ENCODE measurements around the gene SCYL2. TPM values are rescaled to one million over a fixed set of nuclear protein-coding genes. Genes with fewer than 3 reads are reported as not detected.

The SCYL2 gene

GRCh38 chr12:100383586-100384558 lies 116.9 kb downstream of the SCYL2 start:
- Histone ChIP-seq H3K9me3 (replicated peaks; ENCODE audit: low read length) (no peaks in the 10 kb centered on the region), H3K9ac (ENCODE audit: low read depth, low read length) (no peak overlapping the region), H3K27me3 (ENCODE audit: control insufficient read depth, insufficient read depth, low read length) (no peaks in the 10 kb centered on the region), H3K4me3 (ENCODE audit: low read length) (no peak overlapping the region), H3K4me2 (ENCODE audit: low read length) (no peak overlapping the region), H3K4me1 (ENCODE audit: control insufficient read depth, insufficient read depth, low read length) (no peaks in the 10 kb centered on the region), H3K36me3 (ENCODE audit: insufficient read depth, low read length) (no peaks in the 10 kb centered on the region)

- no peaks in the 10 kb centered on the region for H3K36me3 ChIP-seq (ENCODE audit: insufficient read depth, low read length)
- H3K9me3 ChIP-seq (replicated peaks; ENCODE audit: low read length) = no peaks in the 10 kb centered on the region
- H3K4me1 ChIP-seq (ENCODE audit: control insufficient read depth, insufficient read depth, low read length) = no peaks in the 10 kb centered on the region
- H3K27me3 ChIP-seq (ENCODE audit: control insufficient read depth, insufficient read depth, low read length) = no peaks in the 10 kb centered on the region
- H3K4me3 ChIP-seq (ENCODE audit: low read length) = no peak overlapping the region
- H3K9ac ChIP-seq (ENCODE audit: low read depth, low read length) = no peak overlapping the region
- no peak overlapping the region for H3K4me2 ChIP-seq (ENCODE audit: low read length)
These were observed 117.6 kb downstream of the SCYL2 start for GRCh38 chr12:100384559-100384935.

GRCh38 chr12:100388382-100388781 lies 121.4 kb downstream of the SCYL2 start:
- no peak overlapping the region for H3K9ac ChIP-seq (ENCODE audit: low read depth, low read length)
- no peaks in the 10 kb centered on the region for H3K27me3 ChIP-seq (ENCODE audit: control insufficient read depth, insufficient read depth, low read length)
- H3K4me2 ChIP-seq (ENCODE audit: low read length) = no peak overlapping the region
- no peak overlapping the region for H3K4me3 ChIP-seq (ENCODE audit: low read length)
- no peaks in the 10 kb centered on the region for H3K36me3 ChIP-seq (ENCODE audit: insufficient read depth, low read length)
- H3K4me1 ChIP-seq (ENCODE audit: control insufficient read depth, insufficient read depth, low read length) = no peaks in the 10 kb centered on the region
- no peaks in the 10 kb centered on the region for H3K9me3 ChIP-seq (replicated peaks; ENCODE audit: low read length)

Small RNAs within 50 kb of the gene (small RNA-seq; reads per million reads assigned to genes)
- gene RF00019 = not detected
